HG02870 (cell line): ENCODE data around the gene WAC.
"Not testable (repeated sequence)": the region's sequence is repeated elsewhere in the genome, so short reads cannot be mapped to it uniquely, and the experiment has no call there.

Source experiments
- ATAC-seq: cut with Tn5 transposase; IDR thresholded peaks from one replicate; pipeline ENCODE4 v1.9.1; 2021; ENCODE audit warnings: mild to moderate bottlenecking, moderate library complexity; ENCODE audit not compliant: unreplicated experiment

Gene WAC

GRCh38 chr10:28604567-28605536 lies 71.9 kb downstream of the WAC start:
- no peak for ATAC-seq

- ATAC-seq: no peak
These were observed 73.7 kb downstream of the WAC start for GRCh38 chr10:28606568-28606967.

- ATAC-seq: not testable (repeated sequence)
These were observed 76.7 kb downstream of the WAC start for GRCh38 chr10:28609636-28610035.

GRCh38 chr10:28612877-28613276 lies 80.0 kb downstream of the WAC start:
- no peak for ATAC-seq

GRCh38 chr10:28616514-28616913 lies 83.6 kb downstream of the WAC start:
- ATAC-seq: no peak

- ATAC-seq: no peak
These were observed 86.5 kb downstream of the WAC start for GRCh38 chr10:28619455-28619854.

- ATAC-seq: no peak
These were observed 87.3 kb downstream of the WAC start for GRCh38 chr10:28620251-28620650.

GRCh38 chr10:28623483-28623882 lies 90.6 kb downstream of the WAC start:
- ATAC-seq: no peak

- ATAC-seq: no peak
These were observed 91.4 kb downstream of the WAC start for GRCh38 chr10:28624351-28624750.

GRCh38 chr10:28627102-28627501 lies 94.2 kb downstream of the WAC start:
- no peak for ATAC-seq

- peak; percentile 77 for ATAC-seq
These were observed 95.4 kb downstream of the WAC start for GRCh38 chr10:28628184-28628893.

GRCh38 chr10:28631896-28632583 lies 99.1 kb downstream of the WAC start:
- ATAC-seq: no peak

- ATAC-seq: no peak
These were observed 99.6 kb downstream of the WAC start for GRCh38 chr10:28632584-28632945.

- no peak for ATAC-seq
These were observed 100.8 kb downstream of the WAC start for GRCh38 chr10:28633750-28634149.

GRCh38 chr10:28637346-28637745 lies 104.4 kb downstream of the WAC start:
- ATAC-seq: no peak

GRCh38 chr10:28638392-28638791 lies 105.5 kb downstream of the WAC start:
- ATAC-seq: no peak

- no peak for ATAC-seq
These were observed 107.6 kb downstream of the WAC start for GRCh38 chr10:28640551-28640950.

GRCh38 chr10:28644647-28645046 lies 111.7 kb downstream of the WAC start:
- ATAC-seq: no peak

GRCh38 chr10:28652106-28652505 lies 119.2 kb downstream of the WAC start:
- ATAC-seq: no peak

- no peak for ATAC-seq
These were observed 119.8 kb downstream of the WAC start for GRCh38 chr10:28652703-28653102.

GRCh38 chr10:28658824-28659223 lies 125.9 kb downstream of the WAC start:
- ATAC-seq: not testable (repeated sequence)
